Measurements from ENCODE around the gene CBX3. TPM values are rescaled to one million over a fixed set of nuclear protein-coding genes. Genes with fewer than 3 reads are reported as not detected.
"Not testable (repeated sequence)": the region's sequence is repeated elsewhere in the genome, so short reads cannot be mapped to it uniquely, and the experiment has no call there.

The CBX3 gene
- total RNA-seq, 1 donor from 2014 or later = 188 TPM

DNA sequence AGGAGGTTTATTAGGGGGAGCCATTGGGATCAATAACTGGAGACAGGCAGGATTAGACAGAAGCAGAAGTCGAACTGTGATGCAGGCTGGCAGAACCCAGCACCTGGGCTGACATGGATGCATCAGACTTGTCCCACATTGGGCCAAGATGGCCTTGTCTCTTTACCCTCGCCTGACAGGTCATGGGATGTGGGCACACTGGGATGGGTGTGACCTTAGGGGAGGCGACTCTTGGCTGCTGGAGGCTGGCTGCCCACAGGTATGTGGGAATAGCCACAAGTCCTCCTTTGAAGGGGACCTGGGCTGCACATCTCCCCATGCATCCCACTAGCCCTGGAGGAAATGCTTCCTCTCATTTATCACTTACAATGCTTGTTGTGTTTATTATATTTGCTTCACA lies 32.3 kb upstream of the CBX3 start:
- H3K4me3 Mint-ChIP-seq = no peak overlapping the region
- TF ChIP-seq, protein P1, sequence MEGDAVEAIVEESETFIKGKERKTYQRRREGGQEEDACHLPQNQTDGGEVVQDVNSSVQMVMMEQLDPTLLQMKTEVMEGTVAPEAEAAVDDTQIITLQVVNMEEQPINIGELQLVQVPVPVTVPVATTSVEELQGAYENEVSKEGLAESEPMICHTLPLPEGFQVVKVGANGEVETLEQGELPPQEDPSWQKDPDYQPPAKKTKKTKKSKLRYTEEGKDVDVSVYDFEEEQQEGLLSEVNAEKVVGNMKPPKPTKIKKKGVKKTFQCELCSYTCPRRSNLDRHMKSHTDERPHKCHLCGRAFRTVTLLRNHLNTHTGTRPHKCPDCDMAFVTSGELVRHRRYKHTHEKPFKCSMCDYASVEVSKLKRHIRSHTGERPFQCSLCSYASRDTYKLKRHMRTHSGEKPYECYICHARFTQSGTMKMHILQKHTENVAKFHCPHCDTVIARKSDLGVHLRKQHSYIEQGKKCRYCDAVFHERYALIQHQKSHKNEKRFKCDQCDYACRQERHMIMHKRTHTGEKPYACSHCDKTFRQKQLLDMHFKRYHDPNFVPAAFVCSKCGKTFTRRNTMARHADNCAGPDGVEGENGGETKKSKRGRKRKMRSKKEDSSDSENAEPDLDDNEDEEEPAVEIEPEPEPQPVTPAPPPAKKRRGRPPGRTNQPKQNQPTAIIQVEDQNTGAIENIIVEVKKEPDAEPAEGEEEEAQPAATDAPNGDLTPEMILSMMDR (conservative IDR thresholded peaks at IDR 0.05) = no peak
- DNase-seq (ENCODE audit: extremely low spot score, unreplicated experiment) = no peak
- H3K9me3 Mint-ChIP-seq = no peaks in the 10 kb centered on the region
- no peak overlapping the region for H3K27ac Mint-ChIP-seq
- H3K27me3 Mint-ChIP-seq = peaks cover 7% of the 10 kb centered on the region
- H3K4me1 Mint-ChIP-seq (ENCODE audit: unreplicated experiment) = peaks cover 11% of the 10 kb centered on the region
- H3K36me3 Mint-ChIP-seq = peaks cover 3% of the 10 kb centered on the region

DNA sequence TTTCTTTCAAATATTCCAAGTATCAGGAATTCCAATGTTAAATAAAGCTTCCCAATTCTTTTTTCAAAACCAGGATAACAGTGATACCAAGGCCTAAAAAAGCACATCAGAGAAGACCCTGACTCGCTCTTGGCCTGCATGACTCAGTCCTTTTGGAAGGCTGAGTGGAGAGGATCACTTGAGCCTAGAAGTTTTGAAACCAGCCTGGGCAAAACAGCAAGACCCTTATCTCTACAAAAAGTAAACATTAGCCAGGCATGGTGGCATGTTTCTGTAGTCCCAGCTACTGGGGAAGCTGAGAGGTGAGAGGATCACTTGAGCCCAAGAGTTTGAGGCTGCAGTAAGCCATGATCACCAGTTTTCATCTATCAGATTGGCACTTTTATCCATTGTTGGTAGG lies 30.9 kb upstream of the CBX3 start:
- Mint-ChIP-seq H3K27ac (no peak overlapping the region), H3K9me3 (no peaks in the 10 kb centered on the region), H3K4me1 (ENCODE audit: unreplicated experiment) (peaks cover 11% of the 10 kb centered on the region), H3K4me3 (no peak overlapping the region), H3K36me3 (peaks cover 4% of the 10 kb centered on the region), H3K27me3 (peaks cover 7% of the 10 kb centered on the region)
- TF ChIP-seq, protein P1 (conservative IDR thresholded peaks at IDR 0.05) = no peak
- DNase-seq (ENCODE audit: extremely low spot score, unreplicated experiment) = no peak

DNA sequence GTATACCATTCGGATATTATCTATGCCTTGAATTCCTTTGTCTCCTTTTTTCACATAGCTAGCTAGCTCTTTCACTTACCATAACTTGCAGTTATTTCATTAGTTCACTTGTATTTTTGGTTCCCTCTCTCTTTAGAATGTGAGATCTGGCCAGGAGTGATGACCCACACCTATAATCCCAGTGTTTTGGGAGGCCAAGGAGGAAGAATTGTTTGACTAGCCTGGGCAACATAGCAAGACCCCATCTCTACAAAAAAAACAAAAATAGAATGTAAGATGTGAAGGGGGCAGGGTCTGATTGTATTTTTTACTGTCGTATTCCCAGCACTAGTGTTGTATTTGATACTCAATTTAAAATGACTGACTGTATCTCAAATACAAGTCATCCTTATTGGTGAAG lies 29.9 kb upstream of the CBX3 start:
- no peak overlapping the region for H3K4me3 Mint-ChIP-seq
- peaks cover 7% of the 10 kb centered on the region for H3K27me3 Mint-ChIP-seq
- no peaks in the 10 kb centered on the region for H3K9me3 Mint-ChIP-seq
- peaks cover 11% of the 10 kb centered on the region for H3K4me1 Mint-ChIP-seq (ENCODE audit: unreplicated experiment)
- TF ChIP-seq, protein P1 (conservative IDR thresholded peaks at IDR 0.05) = no peak
- H3K36me3 Mint-ChIP-seq = peaks cover 4% of the 10 kb centered on the region
- no peak overlapping the region for H3K27ac Mint-ChIP-seq
- DNase-seq (ENCODE audit: extremely low spot score, unreplicated experiment) = no peak

DNA sequence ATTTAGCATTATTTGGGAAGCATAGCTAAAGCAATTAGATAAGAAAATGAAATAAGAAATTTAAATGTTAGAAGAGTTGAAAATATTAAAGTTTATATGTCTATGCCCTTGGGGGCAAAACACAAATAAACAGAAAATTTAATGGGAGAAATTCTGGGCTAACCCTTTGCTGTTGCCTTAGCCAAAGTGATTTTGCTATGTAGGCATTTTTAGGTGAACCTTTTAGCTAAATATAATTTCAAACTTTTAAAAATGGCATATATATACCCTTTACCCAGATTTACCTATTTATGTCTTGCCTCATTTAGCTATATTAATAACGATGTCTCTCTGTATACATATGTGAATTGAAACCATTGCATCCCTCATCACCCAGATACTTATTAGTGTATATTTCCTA lies 29.5 kb upstream of the CBX3 start:
- Mint-ChIP-seq H3K4me3 (no peak overlapping the region), H3K36me3 (peaks cover 4% of the 10 kb centered on the region)
- no peak for DNase-seq (ENCODE audit: extremely low spot score, unreplicated experiment)

DNA sequence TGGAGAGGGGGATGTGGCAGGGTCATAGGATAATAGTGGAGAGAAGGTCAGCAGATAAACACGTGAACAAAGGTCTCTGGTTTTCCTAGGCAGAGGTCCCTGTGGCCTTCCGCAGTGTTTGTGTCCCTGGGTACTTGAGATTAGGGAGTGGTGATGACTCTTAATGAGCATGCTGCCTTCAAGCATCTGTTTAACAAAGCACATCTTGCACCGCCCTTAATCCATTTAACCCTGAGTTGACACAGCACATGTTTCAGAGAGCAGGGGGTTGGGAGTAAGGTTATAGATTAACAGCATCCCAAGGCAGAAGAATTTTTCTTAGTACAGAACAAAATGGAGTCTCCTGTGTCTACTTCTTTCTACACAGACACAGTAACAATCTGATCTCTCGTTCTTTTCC lies 25.6 kb upstream of the CBX3 start:
- not testable (repeated sequence) for DNase-seq (ENCODE audit: extremely low spot score, unreplicated experiment); H3K27me3 Mint-ChIP-seq; H3K4me1 Mint-ChIP-seq (ENCODE audit: unreplicated experiment); H3K36me3 Mint-ChIP-seq; H3K27ac Mint-ChIP-seq; H3K4me3 Mint-ChIP-seq; H3K9me3 Mint-ChIP-seq

More for the DNA sequence above, 29.5 kb upstream of the CBX3 start:
- peaks cover 7% of the 10 kb centered on the region for H3K27me3 Mint-ChIP-seq
- H3K9me3 Mint-ChIP-seq = no peaks in the 10 kb centered on the region
- H3K27ac Mint-ChIP-seq = no peak overlapping the region
- peaks cover 7% of the 10 kb centered on the region for H3K4me1 Mint-ChIP-seq (ENCODE audit: unreplicated experiment)
- TF ChIP-seq, protein P1 (conservative IDR thresholded peaks at IDR 0.05) = no peak

DNA sequence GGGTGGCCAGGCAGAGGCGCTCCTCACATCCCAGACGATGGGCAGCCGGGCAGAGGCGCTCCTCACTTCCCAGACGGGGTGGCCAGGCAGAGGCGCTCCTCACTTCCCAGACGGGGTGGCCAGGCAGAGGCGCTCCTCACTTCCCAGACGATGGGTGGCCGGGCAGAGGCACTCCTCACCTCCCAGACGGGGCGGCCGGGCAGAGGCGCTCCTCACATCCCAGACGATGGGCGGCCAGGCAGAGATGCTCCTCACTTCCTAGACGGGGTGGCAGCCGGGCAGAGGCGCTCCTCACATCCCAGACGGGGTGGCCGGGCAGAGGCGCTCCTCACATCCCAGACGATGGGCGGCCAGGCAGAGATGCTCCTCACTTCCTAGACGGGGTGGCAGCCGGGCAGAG lies 24.8 kb upstream of the CBX3 start:
- DNase-seq (ENCODE audit: extremely low spot score, unreplicated experiment); H3K9me3 Mint-ChIP-seq; H3K27ac Mint-ChIP-seq; H3K27me3 Mint-ChIP-seq; H3K4me1 Mint-ChIP-seq (ENCODE audit: unreplicated experiment); H3K4me3 Mint-ChIP-seq; H3K36me3 Mint-ChIP-seq: not testable (repeated sequence)

DNA sequence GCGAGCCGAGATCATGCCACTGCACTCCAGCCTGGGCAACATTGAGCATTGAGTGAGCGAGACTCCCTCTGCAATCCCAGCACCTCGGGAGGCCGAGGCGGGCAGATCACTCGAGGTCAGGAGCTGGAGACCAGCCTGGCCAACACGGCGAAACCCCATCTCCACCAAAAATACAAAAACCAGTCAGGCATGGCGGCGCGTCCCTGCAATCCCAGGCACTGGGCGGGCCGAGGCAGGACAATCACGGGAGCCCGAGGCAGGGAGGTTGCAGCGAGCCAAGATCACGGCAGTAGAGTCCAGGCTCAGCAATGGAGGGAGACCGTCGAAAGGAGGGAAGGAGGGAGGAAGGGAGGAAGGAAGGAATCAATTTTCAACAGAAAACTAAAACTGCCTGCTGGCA lies 24.3 kb upstream of the CBX3 start:
- H3K36me3 Mint-ChIP-seq; DNase-seq (ENCODE audit: extremely low spot score, unreplicated experiment); H3K27ac Mint-ChIP-seq; H3K4me3 Mint-ChIP-seq; H3K4me1 Mint-ChIP-seq (ENCODE audit: unreplicated experiment); H3K27me3 Mint-ChIP-seq; H3K9me3 Mint-ChIP-seq: not testable (repeated sequence)

Data from type B pancreatic cell (in vitro differentiated cells).